Globus pallidus (tissue), 1 donor: ENCODE data around the gene FOLR1.
"Not testable (repeated sequence)": the region's sequence is repeated elsewhere in the genome, so short reads cannot be mapped to it uniquely, and the experiment has no call there.

Source experiments
- DNase-seq: peaks from one replicate; pipeline ENCODE4 v3.0.0-alpha.2; 2015; ENCODE audit warnings: low spot score

FOLR1 gene

DNA sequence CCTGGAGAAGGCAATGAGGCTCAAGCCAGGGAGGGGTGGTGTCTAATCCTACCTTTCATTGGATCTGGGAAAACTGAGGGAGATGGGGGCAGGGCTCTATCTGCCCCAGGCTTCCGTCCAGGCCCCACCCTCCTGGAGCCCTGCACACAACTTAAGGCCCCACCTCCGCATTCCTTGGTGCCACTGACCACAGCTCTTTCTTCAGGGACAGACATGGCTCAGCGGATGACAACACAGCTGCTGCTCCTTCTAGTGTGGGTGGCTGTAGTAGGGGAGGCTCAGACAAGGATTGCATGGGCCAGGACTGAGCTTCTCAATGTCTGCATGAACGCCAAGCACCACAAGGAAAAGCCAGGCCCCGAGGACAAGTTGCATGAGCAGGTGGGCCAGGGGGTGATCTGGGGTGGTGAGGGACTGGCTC is at the start of gene FOLR1:
TSS of gene FOLR1 (plus strand) at position 180 of the 421 bp plus-strand sequence. CDS start at position 214, 34 bp downstream.
- no peak for DNase-seq

GRCh38 chr11:72142543-72142942 is 49.4 kb upstream of the FOLR1 start:
- not testable (repeated sequence) for DNase-seq

DNA sequence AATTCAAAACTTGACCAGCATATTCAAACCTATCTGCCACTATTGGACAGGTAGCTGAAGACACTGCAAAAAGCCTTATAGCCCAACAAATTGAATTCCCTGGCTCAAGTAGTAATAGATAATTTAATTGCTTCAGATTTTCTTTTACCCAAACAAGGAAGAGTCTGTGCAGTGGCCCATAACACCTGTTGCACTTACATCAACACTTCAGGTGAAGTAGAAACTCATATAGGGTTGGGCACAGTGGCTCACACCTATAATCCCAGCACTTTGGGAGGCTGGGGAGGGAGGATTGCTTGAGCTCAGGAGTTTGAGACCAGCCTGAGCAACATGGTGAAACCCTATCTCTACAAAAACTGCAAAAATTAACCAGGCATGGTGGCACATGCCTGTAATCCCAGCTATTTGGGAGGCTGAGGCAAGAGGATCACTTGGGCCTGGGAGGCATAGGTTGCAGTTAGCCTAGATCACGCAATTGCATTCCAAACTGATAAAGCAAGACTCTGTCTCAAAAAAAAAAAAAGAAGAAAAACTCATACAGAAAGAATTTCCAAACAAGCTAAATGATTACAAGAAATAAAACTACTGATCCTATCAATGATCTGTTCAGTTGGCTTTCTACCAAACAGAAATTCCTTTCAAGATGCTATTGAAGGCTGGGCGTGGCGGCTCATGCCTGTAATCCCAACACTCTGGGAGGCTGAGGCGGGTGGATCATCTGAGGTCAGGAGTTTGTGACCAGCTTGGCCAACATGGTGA is 47.0 kb upstream of the FOLR1 start:
- no peak for DNase-seq

DNA sequence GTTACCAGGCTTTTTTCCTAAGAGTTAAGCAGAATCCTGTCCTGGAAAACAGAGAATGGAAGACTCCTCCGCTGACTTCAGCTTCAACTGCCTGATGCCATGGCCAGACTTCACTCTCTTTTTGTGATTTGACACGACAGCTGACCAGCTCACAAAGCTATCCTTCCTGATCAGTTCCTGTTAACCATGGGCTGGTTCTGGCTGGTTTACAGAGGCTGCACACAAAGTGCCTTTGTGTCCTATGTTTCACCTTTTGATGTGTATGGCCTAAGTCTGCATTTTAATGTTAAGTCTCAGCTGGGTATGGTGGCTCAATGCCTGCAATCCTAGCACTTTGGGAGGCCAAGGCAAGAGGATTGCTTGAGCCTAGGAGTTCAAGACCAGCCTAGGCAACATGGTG is 45.3 kb upstream of the FOLR1 start:
- no peak for DNase-seq

DNA sequence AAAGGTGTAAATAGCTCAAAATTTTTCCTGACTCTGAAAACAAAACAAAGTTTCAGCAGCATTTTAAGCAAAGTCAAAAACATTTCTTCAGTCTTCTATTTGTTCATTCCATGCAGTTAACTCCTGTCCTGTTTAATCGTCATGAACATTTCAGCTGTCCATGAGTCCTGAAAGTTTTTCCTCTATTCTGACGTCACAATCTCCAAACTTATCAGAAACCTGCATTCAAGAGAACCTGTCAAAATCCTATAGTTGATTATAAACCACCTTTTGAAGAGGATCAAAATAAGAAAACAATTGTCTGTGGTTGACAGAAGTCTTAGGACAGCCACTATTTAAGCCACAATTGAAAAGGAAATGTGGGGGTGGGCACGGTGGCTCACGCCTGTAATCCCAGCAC is 41.1 kb upstream of the FOLR1 start:
- no peak for DNase-seq

DNA sequence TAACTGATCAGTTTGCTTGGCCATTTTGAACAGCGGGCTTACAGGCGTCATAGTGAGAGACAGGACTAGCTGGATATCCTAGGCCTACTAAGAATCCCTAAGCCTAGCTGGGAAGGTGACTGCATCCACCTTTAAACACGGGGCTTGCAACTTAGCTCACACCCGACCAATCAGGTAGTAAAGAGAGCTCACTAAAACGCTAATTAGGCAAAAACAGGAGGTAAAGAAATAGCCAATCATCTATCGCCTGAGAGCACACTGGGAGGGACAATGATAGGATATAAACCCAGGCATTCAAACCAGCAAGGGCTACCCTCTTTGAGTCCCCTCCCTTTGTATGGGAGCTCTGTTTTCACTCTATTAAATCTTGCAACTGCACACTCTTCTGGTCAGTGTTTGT is 38.1 kb upstream of the FOLR1 start:
- not testable (repeated sequence) for DNase-seq

DNA sequence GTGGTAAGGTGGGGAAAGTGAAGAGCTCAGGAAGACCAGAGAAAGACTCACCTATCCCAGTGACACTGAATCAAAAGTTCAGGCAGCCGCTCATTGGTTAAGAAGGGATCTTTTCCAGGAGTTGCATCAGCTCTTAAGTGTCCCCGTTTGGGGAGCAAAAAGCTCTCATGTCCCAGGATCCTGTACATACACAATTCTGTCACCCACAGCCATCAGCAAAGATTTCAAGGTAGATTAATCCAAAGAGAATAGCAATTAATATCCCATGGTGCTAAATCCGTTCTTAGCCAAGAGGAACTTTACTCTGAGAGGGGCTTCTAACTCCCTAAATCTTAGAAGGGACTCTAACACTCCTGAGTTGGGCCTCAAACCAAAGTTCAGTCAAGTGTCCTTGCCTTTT is 37.1 kb upstream of the FOLR1 start:
- no peak for DNase-seq

DNA sequence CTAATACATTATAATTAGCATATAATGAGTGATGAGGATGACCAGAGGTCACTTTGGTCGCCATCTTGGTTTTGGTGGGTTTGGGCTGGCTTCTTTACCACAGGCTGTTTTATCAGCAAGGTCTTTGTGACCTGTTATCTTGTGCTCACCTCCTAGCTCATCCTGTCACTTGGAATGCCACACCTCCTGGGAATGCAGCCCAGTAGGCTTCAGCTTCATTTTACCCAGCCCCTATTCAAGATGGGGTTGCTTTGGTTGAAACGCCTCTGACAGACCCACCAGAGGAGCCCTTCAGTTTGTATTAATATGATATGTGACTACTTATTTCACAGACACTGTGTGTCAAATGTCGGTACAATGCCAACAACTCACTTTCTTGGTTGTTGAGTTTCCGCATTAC is 36.2 kb upstream of the FOLR1 start:
- no peak for DNase-seq

DNA sequence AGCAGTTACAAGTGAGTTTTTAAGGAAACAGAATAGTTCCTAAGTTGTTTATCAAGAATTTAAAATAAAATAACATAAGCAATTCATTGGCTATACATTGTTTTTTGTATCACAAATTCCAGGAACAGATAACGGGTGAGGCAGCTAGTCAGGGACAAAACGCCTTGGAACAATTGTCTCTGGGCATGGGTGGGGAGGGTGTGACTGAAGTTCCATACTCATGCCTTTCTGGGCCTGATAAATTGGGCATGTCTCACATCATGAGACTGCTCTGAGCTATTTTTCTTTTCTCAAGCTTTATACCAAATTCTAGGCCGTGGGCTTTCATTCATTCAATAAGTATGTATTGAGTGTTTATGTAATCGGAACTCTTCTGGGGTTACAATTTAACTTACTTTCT is 34.8 kb upstream of the FOLR1 start:
- DNase-seq, result no peak

DNA sequence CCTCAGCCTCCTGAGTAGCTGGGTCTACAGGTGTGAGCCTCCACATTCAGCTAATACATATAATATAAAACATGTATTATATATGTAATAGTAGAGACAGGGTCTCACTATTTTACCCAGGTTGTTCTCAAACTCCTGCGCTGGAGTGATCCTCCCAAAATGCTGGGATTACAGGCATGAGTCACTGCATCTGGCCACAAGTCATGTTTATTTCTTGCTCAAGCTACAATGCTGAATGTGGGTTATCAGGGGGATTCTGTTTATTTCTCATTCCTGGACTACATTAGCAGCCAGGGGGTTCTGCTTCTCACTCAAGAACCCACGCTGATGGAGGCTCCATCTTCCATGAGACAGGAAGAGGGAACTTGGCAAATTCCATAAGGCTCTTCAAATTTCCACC is 31.6 kb upstream of the FOLR1 start:
- no peak for DNase-seq

GRCh38 chr11:72162891-72163492 is 28.9 kb upstream of the FOLR1 start:
- no peak for DNase-seq

DNA sequence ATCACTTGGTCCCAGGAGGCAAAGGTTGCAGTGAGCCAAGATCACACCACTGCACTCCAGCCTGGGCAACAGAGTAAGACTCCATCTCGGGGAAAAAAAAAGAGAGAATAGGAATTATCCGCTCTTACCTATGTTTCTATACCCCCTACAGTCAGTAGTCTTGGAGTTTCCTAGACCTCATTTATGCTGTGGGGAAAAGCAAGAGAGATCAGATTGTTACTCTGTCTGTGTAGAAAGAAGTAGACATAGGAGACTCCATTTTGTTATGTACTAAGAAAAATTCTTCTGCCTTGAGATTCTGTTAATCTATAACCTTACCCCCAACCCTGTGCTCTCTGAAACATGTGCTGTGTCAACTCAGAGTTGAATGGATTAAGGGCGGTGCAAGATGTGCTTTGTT is 27.8 kb upstream of the FOLR1 start:
- not testable (repeated sequence) for DNase-seq

- not testable (repeated sequence) for DNase-seq
Measured at GRCh38 chr11:72169046-72169555, 22.8 kb upstream of the FOLR1 start.

DNA sequence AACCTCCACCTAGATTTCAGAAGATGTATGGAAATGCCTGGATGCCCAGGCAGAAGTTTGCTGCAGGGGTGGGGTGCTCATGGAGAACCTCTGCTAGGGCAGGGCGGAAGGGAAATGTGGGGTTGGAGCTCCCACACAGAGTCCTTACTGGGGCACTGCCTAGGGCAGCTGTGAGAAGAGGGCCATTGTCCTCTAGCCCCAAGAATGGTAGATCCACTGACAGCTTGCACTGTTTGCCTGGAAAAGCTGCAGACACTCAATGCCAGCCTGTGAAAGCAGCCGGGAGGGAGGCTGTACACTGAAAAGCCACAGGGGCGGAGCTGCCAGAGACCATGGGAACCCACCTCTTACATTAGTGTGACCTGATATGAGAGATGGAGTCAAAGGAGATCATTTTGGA is 22.2 kb upstream of the FOLR1 start:
- peak; percentile 70 for DNase-seq

- not testable (repeated sequence) for DNase-seq
Measured at GRCh38 chr11:72172043-72172442, 19.9 kb upstream of the FOLR1 start.

DNA sequence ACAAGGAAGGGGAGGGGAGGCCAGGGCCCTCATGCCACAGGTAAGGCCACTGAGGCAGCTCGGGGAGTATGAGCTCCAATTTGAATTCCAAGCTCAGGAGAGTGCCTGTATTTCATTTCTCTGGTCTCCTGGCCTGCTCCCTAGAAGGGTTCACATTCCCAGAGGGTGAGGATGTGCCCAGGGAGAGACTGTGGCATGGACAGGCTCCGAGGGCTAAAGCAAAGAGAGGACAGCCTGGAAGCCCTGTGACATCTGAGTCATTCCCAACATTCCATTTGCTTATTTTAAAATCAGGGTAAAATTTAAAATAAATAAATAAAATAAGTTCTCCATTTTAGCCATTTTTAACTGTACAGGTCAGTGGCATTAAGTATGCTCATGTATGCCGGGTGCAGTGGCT is 18.6 kb upstream of the FOLR1 start:
- no peak for DNase-seq

GRCh38 chr11:72174302-72175070 is 17.5 kb upstream of the FOLR1 start:
- DNase-seq, result no peak

DNA sequence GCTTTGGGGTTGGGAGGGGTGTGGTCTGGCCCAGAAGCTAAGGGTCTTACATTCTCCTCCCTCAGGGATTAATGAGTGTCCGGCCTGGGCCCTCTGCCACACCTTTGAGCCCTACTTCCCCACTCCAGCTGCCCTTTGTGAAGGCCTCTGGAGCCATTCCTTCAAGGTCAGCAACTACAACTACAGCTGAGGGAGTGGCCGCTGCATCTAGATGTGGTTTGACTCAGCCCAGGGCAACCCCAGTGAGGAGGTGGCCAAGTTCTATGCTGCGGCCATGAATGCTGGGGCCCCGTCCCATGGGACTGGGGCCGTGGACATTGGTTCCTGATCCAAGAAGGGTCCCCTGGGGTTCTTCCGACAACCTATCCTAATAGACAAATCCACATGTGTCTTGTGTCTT is 14.3 kb upstream of the FOLR1 start:
- no peak for DNase-seq

DNA sequence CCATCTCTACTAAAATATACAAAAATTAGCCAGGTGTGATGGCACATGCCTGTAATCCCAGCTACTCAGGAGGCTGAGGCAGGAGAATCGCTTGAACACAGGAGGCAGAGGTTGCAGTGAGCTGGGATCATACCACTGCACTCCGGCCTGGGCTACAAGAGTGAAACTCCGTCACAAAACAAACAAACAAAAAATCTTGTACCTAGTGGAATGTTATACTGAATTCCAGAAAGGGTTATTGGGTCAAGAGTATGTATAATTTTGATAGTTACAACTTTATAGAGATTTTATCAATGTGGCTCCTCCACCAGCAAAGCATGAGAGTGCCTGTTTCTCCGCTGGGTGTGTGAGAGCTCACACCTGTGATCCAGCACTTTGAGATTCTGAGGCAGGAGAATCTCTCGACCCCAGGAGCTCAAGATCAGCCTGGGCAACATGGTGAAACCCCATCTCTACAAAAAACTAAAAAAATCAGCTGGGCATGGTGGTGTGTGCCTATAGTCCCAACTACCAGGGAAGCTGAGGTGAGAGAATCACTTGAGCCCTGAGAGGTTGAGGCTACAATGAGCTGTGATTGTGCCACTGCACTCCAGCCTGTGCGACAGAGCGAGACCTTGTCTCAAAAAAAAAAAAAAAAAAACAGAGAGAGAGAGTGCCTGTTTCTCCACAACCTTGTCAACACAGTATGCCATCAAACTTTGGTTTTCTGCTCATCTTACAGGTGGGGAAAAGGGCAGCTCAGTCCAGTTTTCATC is 12.7 kb upstream of the FOLR1 start:
- no peak for DNase-seq

- no peak for DNase-seq
Measured at GRCh38 chr11:72179804-72180396, 12.0 kb upstream of the FOLR1 start.

GRCh38 chr11:72180892-72181552 is 10.9 kb upstream of the FOLR1 start:
- DNase-seq, result not testable (repeated sequence)
